Endometrial microvascular endothelial cells (primary cell): Measurements from ENCODE around the gene NUDT14. TPM values are rescaled to one million over a fixed set of nuclear protein-coding genes. Genes with fewer than 3 reads are reported as not detected.

ENCODE experiments used
- in situ Hi-C: cut with HindIII; loops from 2 replicates; pipeline ENCODE4 v1.10.0; 2017; ENCODE audit warnings: low sequenced_read_pairs, low pct_unique_long_range_greater_than_20kb; ENCODE audit errors: inconsistent ontology term
- total RNA-seq: library from RNA; depleted of rRNA; stranded (reverse); fragments of >200 nt; gene quantifications from one replicate; pipeline ENCODE4 v1.2.3, GENCODE V29; 2015; ENCODE audit errors: inconsistent ontology term

NUDT14 gene
- total RNA-seq, 1 donor from 2014 or later = 29.8 TPM

GRCh38 chr14:105143451-105144025 is 37.6 kb downstream of the NUDT14 start:
- in situ Hi-C loops = no loop called here

GRCh38 chr14:105142651-105143450 is 38.3 kb downstream of the NUDT14 start:
- in situ Hi-C loops = no loop called here

- in situ Hi-C loops = no loop called here
Observed at GRCh38 chr14:105141486-105142281, 39.4 kb downstream of the NUDT14 start.

- in situ Hi-C loops = no loop called here
Observed at GRCh38 chr14:105141026-105141425, 40.1 kb downstream of the NUDT14 start.

GRCh38 chr14:105140581-105140980 is 40.5 kb downstream of the NUDT14 start:
- in situ Hi-C loops = no loop called here

- in situ Hi-C loops = no loop called here
Observed at GRCh38 chr14:105139831-105140239, 41.3 kb downstream of the NUDT14 start.

DNA sequence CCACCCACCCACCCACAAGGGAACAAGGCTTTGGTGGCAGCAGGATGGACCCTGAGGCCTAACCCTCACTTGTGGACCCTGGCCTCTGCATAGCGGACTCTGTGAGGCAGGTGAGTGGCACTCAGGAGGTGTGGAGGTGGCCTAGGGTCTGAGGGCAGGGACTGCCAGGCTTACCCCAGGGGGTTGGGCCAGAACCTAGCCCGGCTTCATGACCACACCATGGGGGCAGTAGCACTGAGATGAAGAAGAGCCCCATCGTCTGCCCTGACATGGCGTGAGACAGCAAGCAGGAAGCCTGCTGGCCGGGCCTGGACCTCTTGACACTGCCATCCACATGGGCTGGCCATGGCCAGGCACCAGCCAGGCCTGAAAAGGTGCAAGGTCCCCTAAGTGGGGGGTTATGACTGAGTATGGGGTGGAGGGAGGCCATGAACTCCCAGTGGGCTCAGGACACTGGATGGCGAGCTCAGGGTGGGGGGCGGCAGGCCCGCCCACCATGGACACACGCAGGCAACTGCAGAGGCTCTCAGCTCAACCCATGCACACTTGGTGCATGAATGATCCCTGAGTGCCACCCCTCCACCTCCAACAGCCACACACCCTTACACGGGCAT is 41.8 kb downstream of the NUDT14 start:
- in situ Hi-C loops = no loop called here

GRCh38 chr14:105138551-105139111 is 42.5 kb downstream of the NUDT14 start:
- in situ Hi-C loops = no loop called here

- in situ Hi-C loops = no loop called here
Observed at GRCh38 chr14:105138021-105138541, 43.0 kb downstream of the NUDT14 start.

GRCh38 chr14:105137481-105138020 is 43.6 kb downstream of the NUDT14 start:
- in situ Hi-C loops = no loop called here

- in situ Hi-C loops = no loop called here
Observed at GRCh38 chr14:105136401-105137322, 44.5 kb downstream of the NUDT14 start.

GRCh38 chr14:105135700-105136395 is 45.3 kb downstream of the NUDT14 start:
- in situ Hi-C loops = no loop called here

GRCh38 chr14:105132921-105133654 is 48.0 kb downstream of the NUDT14 start:
- in situ Hi-C loops = no loop called here

DNA sequence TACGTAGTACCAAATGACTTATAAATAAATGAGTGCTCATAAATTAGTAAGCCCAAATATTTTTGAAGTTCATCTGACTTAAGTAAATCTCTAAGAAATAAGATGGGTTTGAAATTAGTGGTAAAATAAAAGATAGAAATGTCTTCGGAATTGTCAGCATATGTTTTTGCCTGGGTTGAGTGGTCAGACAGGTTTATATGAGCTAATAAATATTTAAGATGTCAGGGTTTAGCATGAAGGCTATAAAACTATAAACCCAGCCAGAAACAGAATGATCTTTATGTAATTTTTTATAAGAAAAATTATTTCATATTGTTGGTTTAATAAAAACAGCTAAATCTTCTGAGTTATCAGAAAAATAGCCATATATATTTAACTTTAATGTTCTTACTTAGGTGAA is 49.9 kb downstream of the NUDT14 start:
- in situ Hi-C loops = no loop called here

- in situ Hi-C loops = no loop called here
Observed at GRCh38 chr14:105128059-105128458, 53.1 kb downstream of the NUDT14 start.

- in situ Hi-C loops = no loop called here
Observed at GRCh38 chr14:105126981-105127329, 54.2 kb downstream of the NUDT14 start.
